ENCODE measurements around the gene IFT43. TPM values are rescaled to one million over a fixed set of nuclear protein-coding genes. Genes with fewer than 3 reads are reported as not detected.

The IFT43 gene
- total RNA-seq, 2 experiments from 2014 or later: 7.6 to 10.4 TPM

DNA sequence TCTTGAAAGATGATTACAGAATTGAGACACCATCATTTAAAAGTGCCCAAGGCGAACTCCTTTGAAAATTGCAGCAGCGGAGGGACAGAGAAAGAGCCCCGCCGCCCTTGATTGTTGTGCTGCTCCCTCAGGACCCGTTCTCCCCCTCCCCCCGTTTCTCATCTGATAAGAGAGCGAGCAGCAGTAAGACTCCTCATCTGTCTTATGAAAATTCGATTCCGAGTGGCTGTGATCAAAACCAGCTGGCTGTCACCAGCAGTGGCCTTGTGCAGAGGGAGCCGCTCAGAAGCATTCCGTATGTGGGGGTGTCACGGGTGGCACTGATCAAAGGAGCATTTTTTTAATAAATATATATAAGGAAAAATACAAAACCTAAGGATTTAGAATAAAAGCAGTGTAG, 88.2 kb downstream of the IFT43 start:
- TF ChIP-seq, protein P1, sequence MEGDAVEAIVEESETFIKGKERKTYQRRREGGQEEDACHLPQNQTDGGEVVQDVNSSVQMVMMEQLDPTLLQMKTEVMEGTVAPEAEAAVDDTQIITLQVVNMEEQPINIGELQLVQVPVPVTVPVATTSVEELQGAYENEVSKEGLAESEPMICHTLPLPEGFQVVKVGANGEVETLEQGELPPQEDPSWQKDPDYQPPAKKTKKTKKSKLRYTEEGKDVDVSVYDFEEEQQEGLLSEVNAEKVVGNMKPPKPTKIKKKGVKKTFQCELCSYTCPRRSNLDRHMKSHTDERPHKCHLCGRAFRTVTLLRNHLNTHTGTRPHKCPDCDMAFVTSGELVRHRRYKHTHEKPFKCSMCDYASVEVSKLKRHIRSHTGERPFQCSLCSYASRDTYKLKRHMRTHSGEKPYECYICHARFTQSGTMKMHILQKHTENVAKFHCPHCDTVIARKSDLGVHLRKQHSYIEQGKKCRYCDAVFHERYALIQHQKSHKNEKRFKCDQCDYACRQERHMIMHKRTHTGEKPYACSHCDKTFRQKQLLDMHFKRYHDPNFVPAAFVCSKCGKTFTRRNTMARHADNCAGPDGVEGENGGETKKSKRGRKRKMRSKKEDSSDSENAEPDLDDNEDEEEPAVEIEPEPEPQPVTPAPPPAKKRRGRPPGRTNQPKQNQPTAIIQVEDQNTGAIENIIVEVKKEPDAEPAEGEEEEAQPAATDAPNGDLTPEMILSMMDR (IDR thresholded peaks at IDR 0.05): no peak
- ChIA-PET POLR2A (no interaction called here), CTCF (no interaction called here)
- ATAC-seq (no peak), DNase-seq (no peak)
- Mint-ChIP-seq H3K27ac (no peak overlapping the region), H3K9me3 (no peaks in the 10 kb centered on the region), H3K27me3 (no peaks in the 10 kb centered on the region), H3K4me3 (no peak overlapping the region), H3K36me3 (ENCODE audit: low read depth) (no peaks in the 10 kb centered on the region), H3K4me1 (ENCODE audit: low read depth) (no peaks in the 10 kb centered on the region)
- intact Hi-C loops (cut with micrococcal nuclease): no loop called here

DNA sequence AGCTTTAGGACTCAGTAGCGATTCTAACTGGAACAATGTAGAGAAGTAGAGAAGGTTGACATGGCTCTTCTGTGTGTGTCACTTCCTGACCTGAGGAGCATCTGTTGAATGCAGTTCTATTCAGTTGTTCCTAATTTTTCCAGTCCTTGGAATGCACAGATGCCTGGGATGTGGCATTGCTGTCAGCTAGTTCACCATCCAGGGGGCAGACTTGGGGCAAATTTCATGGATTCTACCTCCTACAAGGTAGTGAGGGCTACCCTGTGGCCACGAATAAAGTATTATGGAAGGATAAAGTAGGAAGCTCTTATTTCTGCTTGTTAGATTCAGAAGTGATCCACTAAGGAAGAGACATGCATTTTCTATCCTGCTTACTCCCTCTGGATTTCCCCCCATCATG, 91.8 kb downstream of the IFT43 start:
- DNase-seq (no peak), ATAC-seq (no peak)
- TF ChIP-seq, protein P1 (IDR thresholded peaks at IDR 0.05): no peak
- H3K4me1 Mint-ChIP-seq (ENCODE audit: low read depth): no peaks in the 10 kb centered on the region
- H3K4me3 Mint-ChIP-seq: no peak overlapping the region
- ChIA-PET POLR2A (interaction anchor here (0.6 kb wide), 1 partner anchor 130 kb away, joined by 3 read pairs; no protein-coding TSS in a partner anchor), CTCF (no interaction called here)
- no peaks in the 10 kb centered on the region for H3K27me3 Mint-ChIP-seq
- intact Hi-C loops (cut with micrococcal nuclease): no loop called here
- no peak overlapping the region for H3K27ac Mint-ChIP-seq
- no peaks in the 10 kb centered on the region for H3K36me3 Mint-ChIP-seq (ENCODE audit: low read depth)
- H3K9me3 Mint-ChIP-seq: no peaks in the 10 kb centered on the region

DNA sequence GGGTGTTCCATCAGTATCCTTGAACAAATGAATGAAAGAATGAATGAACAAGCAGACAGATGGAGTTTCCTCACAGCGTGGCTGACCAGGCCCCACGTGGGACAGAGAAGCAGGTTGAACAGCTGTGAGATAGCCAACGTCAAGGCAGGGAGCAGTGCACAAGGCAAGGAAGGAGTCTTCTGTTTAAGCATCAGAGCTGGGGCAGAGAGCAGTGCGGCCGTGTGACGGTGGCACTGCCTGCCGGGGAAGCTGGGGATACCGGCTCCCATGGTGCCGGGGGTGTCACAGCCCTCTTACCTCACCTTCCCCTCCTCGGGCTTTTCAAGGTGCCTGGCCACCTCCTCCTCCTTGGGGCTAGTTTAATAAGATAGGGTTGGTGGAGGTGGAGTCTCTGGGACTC, 92.9 kb downstream of the IFT43 start:
- TF ChIP-seq, protein P1 (IDR thresholded peaks at IDR 0.05): no peak
- Mint-ChIP-seq H3K9me3 (no peaks in the 10 kb centered on the region), H3K4me3 (no peak overlapping the region), H3K4me1 (ENCODE audit: low read depth) (no peaks in the 10 kb centered on the region), H3K36me3 (ENCODE audit: low read depth) (no peaks in the 10 kb centered on the region), H3K27me3 (no peaks in the 10 kb centered on the region), H3K27ac (no peak overlapping the region)
- ChIA-PET POLR2A (no interaction called here), CTCF (no interaction called here)
- intact Hi-C loops (cut with micrococcal nuclease): no loop called here
- ATAC-seq (no peak), DNase-seq (no peak)

DNA sequence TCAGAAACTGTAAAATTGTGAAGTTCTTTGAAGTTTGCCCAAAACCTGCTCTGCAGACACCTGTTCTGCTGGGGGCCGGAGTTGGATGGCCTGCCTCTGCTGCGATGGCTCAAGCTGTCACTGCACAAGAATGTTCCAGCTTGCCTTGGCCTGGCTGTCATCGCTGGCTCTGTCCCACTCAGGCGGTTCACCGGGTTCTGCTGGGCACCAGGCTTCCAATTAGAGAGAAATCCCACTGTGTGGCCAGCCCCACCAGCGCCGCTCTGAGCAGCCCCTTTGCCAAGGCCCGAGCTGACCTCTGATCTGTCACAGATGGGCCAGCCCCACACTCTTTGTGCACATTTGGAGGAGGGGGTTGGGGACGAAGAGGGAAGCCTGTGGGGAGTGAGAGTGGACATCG, 94.5 kb downstream of the IFT43 start:
- POLR2A ChIA-PET: no interaction called here
- no peaks in the 10 kb centered on the region for H3K27me3 Mint-ChIP-seq
- CTCF ChIA-PET: no interaction called here

DNA sequence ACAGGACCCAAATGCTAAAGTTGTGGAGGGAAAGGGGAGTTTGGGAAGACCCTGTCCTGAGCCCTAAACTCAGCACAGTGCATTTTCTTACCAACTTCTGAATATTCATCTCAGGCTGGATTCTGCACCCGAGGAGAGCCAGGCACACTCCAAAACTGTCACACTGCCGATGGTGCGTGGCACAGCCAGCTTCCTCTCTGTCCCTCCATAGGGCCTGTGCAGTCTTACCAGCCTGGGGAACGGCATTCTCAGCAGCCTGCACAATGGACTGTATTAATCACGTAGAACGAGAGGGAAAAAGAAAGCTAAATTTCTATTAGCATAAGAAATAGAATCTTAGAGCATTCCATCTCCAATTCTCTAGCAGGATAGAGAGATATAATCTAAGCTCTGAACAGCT, 94.9 kb downstream of the IFT43 start:
- TF ChIP-seq, protein P1 (IDR thresholded peaks at IDR 0.05): no peak
- CTCF ChIA-PET: no interaction called here

More for the DNA sequence above, 94.5 kb downstream of the IFT43 start:
- Mint-ChIP-seq H3K4me3 (no peak overlapping the region), H3K36me3 (ENCODE audit: low read depth) (no peaks in the 10 kb centered on the region), H3K4me1 (ENCODE audit: low read depth) (no peaks in the 10 kb centered on the region), H3K27ac (no peak overlapping the region), H3K9me3 (no peaks in the 10 kb centered on the region)
- DNase-seq (no peak), ATAC-seq (no peak)
- intact Hi-C loops (cut with micrococcal nuclease): no loop called here
- TF ChIP-seq, protein P1 (IDR thresholded peaks at IDR 0.05): no peak

More for the DNA sequence above, 94.9 kb downstream of the IFT43 start:
- ATAC-seq (no peak), DNase-seq (no peak)
- intact Hi-C loops (cut with micrococcal nuclease): no loop called here
- POLR2A ChIA-PET: no interaction called here
- H3K36me3 Mint-ChIP-seq (ENCODE audit: low read depth): no peaks in the 10 kb centered on the region
- no peaks in the 10 kb centered on the region for H3K27me3 Mint-ChIP-seq
- no peaks in the 10 kb centered on the region for H3K9me3 Mint-ChIP-seq
- no peaks in the 10 kb centered on the region for H3K4me1 Mint-ChIP-seq (ENCODE audit: low read depth)
- H3K27ac Mint-ChIP-seq: no peak overlapping the region
- H3K4me3 Mint-ChIP-seq: no peak overlapping the region

Data from activated CD8-positive, alpha-beta T cell treated with anti-CD3 and anti-CD28 coated beads for 36 hours (primary cell).